SU-DHL-6 (cell line): ENCODE data around the gene ABCB4.

Experiments used
- H2AFZ ChIP-seq: fragments of 200-600 bp; sonication (generic); 2 replicates; pipeline ENCODE4 v1.6.1; 2014; ENCODE audit warnings: low read depth, mild to moderate bottlenecking, moderate library complexity, mixed read lengths, antibody characterized with exemption, low read length; ENCODE audit not compliant: severe bottlenecking
- H3F3A ChIP-seq: fragments of 200-600 bp; shearing (Covaris generic); 2 replicates; pipeline ENCODE4 v1.6.0; 2016; ENCODE audit warnings: antibody characterized with exemption, mild to moderate bottlenecking; ENCODE audit not compliant: insufficient read depth
- H3K27ac ChIP-seq: fragments of 200-600 bp; sonication (generic); 2 replicates; pipeline ENCODE4 v1.5.1; 2016; ENCODE audit warnings: low read depth, mild to moderate bottlenecking, low read length, moderate library complexity, mixed read lengths
- H3K27me3 ChIP-seq: fragments of 200-600 bp; sonication (generic), shearing (Covaris generic); 2 replicates; pipeline ENCODE4 v1.6.0; 2014; ENCODE audit warnings: mild to moderate bottlenecking, low read length
- H3K36me3 ChIP-seq: fragments of 200-600 bp; sonication (generic); 2 replicates; pipeline ENCODE4 v1.6.1; 2014; ENCODE audit warnings: mild to moderate bottlenecking, low read length, mixed read lengths
- H3K4me2 ChIP-seq: fragments of 300-600, 200-600 bp; shearing (Covaris generic), sonication (generic); 2 replicates; pipeline ENCODE4 v1.6.0; 2014; ENCODE audit warnings: low read length, low read depth, mild to moderate bottlenecking; ENCODE audit not compliant: poor library complexity, severe bottlenecking
- H3K4me3 ChIP-seq: fragments of 200-600 bp; sonication (generic); 2 replicates; pipeline ENCODE4 v1.5.1; 2014; ENCODE audit warnings: antibody characterized with exemption, low read length, mild to moderate bottlenecking, mixed read lengths; ENCODE audit not compliant: insufficient read depth, poor library complexity, severe bottlenecking
- H3K79me2 ChIP-seq: fragments of 200-600 bp; sonication (generic); 2 replicates; pipeline ENCODE4 v1.6.1; 2014; ENCODE audit warnings: mild to moderate bottlenecking, low read length, moderate library complexity; ENCODE audit not compliant: insufficient read depth
- H3K9ac ChIP-seq: fragments of 200-600 bp; sonication (generic); 2 replicates; pipeline ENCODE4 v1.7.0; 2014; ENCODE audit warnings: mild to moderate bottlenecking, low read length
- H3K9me2 ChIP-seq: fragments of 200-600 bp; sonication (generic); replicated peaks from 2 replicates; pipeline ENCODE4 v1.6.1; 2014; ENCODE audit warnings: low read length; ENCODE audit not compliant: insufficient read depth
- H3K9me3 ChIP-seq: fragments of 200-600 bp; sonication (generic); 2 replicates; pipeline ENCODE4 v1.6.1; 2014; ENCODE audit warnings: low read length, mixed read lengths; ENCODE audit not compliant: insufficient read depth
- H4K20me1 ChIP-seq: fragments of 200-600 bp; sonication (generic); 2 replicates; pipeline ENCODE4 v1.6.1; 2014; ENCODE audit warnings: low read depth, mild to moderate bottlenecking, antibody characterized with exemption, low read length, moderate library complexity, mixed read lengths
- EZH2phosphoT487 ChIP-seq: fragments of 200-600 bp; sonication (generic), shearing (Covaris generic); conservative IDR thresholded peaks from 2 replicates; pipeline ENCODE4 v1.6.1; 2018; ENCODE audit warnings: mild to moderate bottlenecking, antibody characterized with exemption, low read length, moderate library complexity, mixed read lengths
- TF ChIP-seq, protein P1 (sequence below): fragments of 200-600 bp; sonication (generic); IDR thresholded peaks from one replicate; pipeline ENCODE4 v1.5.1; 2017; ENCODE audit warnings: antibody characterized with exemption, mild to moderate bottlenecking, low read length, moderate library complexity; ENCODE audit not compliant: insufficient read depth, poor library complexity, severe bottlenecking

ABCB4 gene

DNA sequence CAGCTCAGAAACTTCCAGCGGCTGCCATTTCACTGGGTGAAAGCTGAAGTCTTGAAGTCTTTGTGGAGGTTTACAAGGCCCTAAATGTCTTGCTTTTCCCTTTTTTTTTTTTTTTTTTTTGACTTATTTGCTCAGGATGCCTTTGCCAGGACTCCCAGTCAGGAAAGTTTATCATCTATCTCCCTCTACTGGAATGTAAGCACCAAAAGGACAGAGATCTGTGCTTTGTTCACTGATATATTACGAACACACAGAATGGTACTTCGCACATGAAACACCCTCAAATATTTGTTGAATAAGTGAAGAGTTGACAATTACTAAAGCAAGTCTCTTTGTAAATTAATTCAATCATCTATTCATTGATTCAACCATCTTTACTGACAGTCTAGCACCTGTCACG, 23.2 kb downstream of the ABCB4 start:
- no peak overlapping the region for H3K9ac ChIP-seq
- H3K79me2 ChIP-seq, result no peaks in the 10 kb centered on the region
- H3K36me3 ChIP-seq, result no peaks in the 10 kb centered on the region
- TF ChIP-seq, protein P1, sequence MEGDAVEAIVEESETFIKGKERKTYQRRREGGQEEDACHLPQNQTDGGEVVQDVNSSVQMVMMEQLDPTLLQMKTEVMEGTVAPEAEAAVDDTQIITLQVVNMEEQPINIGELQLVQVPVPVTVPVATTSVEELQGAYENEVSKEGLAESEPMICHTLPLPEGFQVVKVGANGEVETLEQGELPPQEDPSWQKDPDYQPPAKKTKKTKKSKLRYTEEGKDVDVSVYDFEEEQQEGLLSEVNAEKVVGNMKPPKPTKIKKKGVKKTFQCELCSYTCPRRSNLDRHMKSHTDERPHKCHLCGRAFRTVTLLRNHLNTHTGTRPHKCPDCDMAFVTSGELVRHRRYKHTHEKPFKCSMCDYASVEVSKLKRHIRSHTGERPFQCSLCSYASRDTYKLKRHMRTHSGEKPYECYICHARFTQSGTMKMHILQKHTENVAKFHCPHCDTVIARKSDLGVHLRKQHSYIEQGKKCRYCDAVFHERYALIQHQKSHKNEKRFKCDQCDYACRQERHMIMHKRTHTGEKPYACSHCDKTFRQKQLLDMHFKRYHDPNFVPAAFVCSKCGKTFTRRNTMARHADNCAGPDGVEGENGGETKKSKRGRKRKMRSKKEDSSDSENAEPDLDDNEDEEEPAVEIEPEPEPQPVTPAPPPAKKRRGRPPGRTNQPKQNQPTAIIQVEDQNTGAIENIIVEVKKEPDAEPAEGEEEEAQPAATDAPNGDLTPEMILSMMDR, result no peak
- TF ChIP-seq EZH2phosphoT487, result no peak
- H4K20me1 ChIP-seq, result no peaks in the 10 kb centered on the region
- no peak overlapping the region for H2AFZ ChIP-seq
- no peaks in the 10 kb centered on the region for H3F3A ChIP-seq
- H3K4me3 ChIP-seq, result no peak overlapping the region
- H3K9me2 ChIP-seq, result no peaks in the 10 kb centered on the region
- no peaks in the 10 kb centered on the region for H3K27me3 ChIP-seq
- H3K27ac ChIP-seq, result no peak overlapping the region
- no peak overlapping the region for H3K4me2 ChIP-seq
- H3K9me3 ChIP-seq, result no peaks in the 10 kb centered on the region

DNA sequence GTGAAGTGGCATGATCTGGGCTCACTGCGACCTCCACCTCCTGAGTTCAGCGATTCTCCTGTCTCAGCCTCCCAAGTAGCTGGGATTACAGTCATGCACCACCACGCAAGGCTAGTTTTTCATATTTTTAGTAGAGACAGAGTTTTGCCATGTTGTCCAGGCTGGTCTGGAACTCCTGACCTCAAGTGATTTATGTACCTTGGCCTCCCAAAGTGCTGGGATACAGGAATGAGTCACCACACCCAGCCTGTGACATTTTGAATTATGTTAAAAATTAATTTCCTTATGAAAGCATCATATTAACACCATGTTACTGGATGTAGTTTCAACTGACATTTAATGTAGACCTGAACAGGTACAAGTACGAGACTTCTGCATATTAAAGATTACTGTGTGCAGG, 24.3 kb downstream of the ABCB4 start:
- no peak overlapping the region for H2AFZ ChIP-seq
- H4K20me1 ChIP-seq, result no peaks in the 10 kb centered on the region
- no peak for TF ChIP-seq EZH2phosphoT487
- no peaks in the 10 kb centered on the region for H3F3A ChIP-seq
- no peaks in the 10 kb centered on the region for H3K79me2 ChIP-seq
- H3K4me2 ChIP-seq, result no peak overlapping the region
- no peaks in the 10 kb centered on the region for H3K36me3 ChIP-seq
- no peaks in the 10 kb centered on the region for H3K9me2 ChIP-seq
- no peak overlapping the region for H3K4me3 ChIP-seq
- no peaks in the 10 kb centered on the region for H3K9me3 ChIP-seq
- no peaks in the 10 kb centered on the region for H3K27me3 ChIP-seq
- H3K27ac ChIP-seq, result no peak overlapping the region
- H3K9ac ChIP-seq, result no peak overlapping the region

DNA sequence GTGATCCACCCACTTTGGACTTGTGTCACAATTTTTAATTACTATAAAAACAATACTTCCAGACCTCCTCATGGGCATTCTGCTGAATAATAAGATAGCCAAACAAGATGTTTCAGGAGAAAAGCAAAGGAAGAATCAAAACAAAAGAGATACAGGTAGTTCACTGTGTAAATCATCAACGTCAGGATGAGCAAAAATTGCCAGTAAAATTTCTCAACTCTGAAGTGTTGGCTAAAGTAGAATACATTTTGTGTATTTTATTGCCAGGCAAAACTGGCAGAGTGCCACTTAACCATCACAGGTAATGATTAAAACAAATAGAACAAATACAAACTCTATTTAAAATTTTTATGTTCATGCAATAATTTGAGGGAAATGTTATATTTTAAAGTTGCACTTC, 24.8 kb downstream of the ABCB4 start:
- Histone ChIP-seq H3K79me2 (no peaks in the 10 kb centered on the region), H3F3A (no peaks in the 10 kb centered on the region), H3K4me3 (no peak overlapping the region), H3K9me2 (no peaks in the 10 kb centered on the region), H3K36me3 (no peaks in the 10 kb centered on the region), H3K9me3 (no peaks in the 10 kb centered on the region), H3K4me2 (no peak overlapping the region), H2AFZ (no peak overlapping the region), H3K27me3 (no peaks in the 10 kb centered on the region), H3K9ac (no peak overlapping the region), H3K27ac (no peak overlapping the region), H4K20me1 (no peaks in the 10 kb centered on the region)
- TF ChIP-seq EZH2phosphoT487, result no peak
- TF ChIP-seq, protein P1, result no peak

DNA sequence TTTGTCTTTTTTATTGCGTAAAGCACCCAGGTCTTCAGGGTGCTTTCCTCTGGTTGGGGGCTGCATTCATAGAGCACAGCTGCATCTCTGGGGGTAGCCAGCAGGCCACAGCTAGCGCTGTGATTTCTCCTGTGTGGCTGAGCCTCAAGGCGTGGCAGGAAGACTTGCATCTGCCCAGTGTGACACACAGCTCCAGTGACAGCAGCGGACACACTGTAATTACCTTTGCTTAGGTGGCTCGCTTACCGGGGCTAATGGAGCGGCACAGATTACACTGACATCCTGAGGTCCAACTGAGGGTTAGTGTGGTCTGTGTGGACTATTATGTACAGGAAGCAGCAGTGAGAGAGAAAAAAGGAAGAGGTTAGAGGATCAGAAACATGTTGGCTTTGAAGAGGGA, 27.1 kb downstream of the ABCB4 start:
- no peak overlapping the region for H3K9ac ChIP-seq
- H3K4me3 ChIP-seq, result no peak overlapping the region
- no peaks in the 10 kb centered on the region for H3K79me2 ChIP-seq
- H3K9me2 ChIP-seq, result no peaks in the 10 kb centered on the region
- no peaks in the 10 kb centered on the region for H3F3A ChIP-seq
- no peak for TF ChIP-seq EZH2phosphoT487
- TF ChIP-seq, protein P1, result no peak
- no peak overlapping the region for H3K27ac ChIP-seq
- H2AFZ ChIP-seq, result no peak overlapping the region
- no peaks in the 10 kb centered on the region for H3K36me3 ChIP-seq
- no peaks in the 10 kb centered on the region for H4K20me1 ChIP-seq
- H3K9me3 ChIP-seq, result no peaks in the 10 kb centered on the region
- no peak overlapping the region for H3K4me2 ChIP-seq
- no peaks in the 10 kb centered on the region for H3K27me3 ChIP-seq
